ENCODE measurements around the gene ASPA.

DNA sequence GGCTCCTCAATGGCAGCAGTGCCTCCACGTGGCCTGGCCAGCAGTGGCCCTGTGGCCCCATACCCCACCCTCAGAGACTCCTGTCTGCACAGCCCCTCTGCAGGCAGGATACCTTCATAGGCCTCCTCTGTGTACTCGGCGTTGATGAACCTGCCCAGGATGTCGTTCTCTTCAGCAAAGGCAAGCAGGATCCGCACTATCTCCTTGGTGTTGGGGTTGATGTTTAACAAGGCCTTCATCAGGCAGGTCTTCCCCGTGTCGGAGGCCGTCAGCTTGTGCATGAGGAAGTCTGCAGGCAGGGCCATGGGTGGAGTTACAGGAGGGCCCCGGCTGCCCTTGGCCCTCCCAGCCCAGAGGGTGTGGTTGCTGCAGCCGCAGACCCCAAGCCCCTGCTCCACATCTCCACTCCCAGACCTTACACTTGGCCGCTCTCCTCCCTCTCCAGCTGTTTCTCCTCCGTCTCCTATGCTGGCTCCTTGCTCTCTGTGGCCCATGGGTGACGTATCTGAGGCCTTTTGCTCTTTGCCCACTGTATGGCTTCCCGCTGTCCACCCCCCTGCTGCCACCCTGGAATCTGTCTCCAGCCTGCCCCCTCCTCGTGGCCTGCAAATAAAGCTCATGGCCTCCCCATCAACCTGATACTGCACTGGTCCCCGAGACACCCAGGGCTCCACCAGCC is 66.8 kb downstream of the ASPA start:
- TF ChIP-seq RCOR1 (conservative IDR thresholded peaks at IDR 0.05; ENCODE audit: low read depth, low read length) (no peak), POLR2A (IDR thresholded peaks at IDR 0.05; ENCODE audit: low read depth, low read length) (no peak), CEBPB (IDR thresholded peaks at IDR 0.05; ENCODE audit: borderline replicate concordance in 1 of 2, low read depth in 2 of 2, low read length in 2 of 2) (no peak), SIN3A (IDR thresholded peaks at IDR 0.05; ENCODE audit: low read depth, low read length) (no peak), ASH2L (IDR thresholded peaks at IDR 0.05; ENCODE audit: borderline replicate concordance, low read depth) (no peak), GABPA (IDR thresholded peaks at IDR 0.05; ENCODE audit: low read depth) (no peak), EZH2 (IDR thresholded peaks at IDR 0.05; ENCODE audit: borderline replicate concordance, control insufficient read depth, low read depth, low read length) (no peak)
- TF ChIP-seq, protein P1, sequence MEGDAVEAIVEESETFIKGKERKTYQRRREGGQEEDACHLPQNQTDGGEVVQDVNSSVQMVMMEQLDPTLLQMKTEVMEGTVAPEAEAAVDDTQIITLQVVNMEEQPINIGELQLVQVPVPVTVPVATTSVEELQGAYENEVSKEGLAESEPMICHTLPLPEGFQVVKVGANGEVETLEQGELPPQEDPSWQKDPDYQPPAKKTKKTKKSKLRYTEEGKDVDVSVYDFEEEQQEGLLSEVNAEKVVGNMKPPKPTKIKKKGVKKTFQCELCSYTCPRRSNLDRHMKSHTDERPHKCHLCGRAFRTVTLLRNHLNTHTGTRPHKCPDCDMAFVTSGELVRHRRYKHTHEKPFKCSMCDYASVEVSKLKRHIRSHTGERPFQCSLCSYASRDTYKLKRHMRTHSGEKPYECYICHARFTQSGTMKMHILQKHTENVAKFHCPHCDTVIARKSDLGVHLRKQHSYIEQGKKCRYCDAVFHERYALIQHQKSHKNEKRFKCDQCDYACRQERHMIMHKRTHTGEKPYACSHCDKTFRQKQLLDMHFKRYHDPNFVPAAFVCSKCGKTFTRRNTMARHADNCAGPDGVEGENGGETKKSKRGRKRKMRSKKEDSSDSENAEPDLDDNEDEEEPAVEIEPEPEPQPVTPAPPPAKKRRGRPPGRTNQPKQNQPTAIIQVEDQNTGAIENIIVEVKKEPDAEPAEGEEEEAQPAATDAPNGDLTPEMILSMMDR (IDR thresholded peaks at IDR 0.05 in 2 of 3, conservative IDR thresholded peaks at IDR 0.05 in 1 of 3; ENCODE audit: control insufficient read depth in 2 of 3, extremely low read depth in 1 of 3, insufficient read depth in 1 of 3, low read depth in 3 of 3, low read length in 3 of 3), result no peak
- TF ChIP-seq, protein P2, sequence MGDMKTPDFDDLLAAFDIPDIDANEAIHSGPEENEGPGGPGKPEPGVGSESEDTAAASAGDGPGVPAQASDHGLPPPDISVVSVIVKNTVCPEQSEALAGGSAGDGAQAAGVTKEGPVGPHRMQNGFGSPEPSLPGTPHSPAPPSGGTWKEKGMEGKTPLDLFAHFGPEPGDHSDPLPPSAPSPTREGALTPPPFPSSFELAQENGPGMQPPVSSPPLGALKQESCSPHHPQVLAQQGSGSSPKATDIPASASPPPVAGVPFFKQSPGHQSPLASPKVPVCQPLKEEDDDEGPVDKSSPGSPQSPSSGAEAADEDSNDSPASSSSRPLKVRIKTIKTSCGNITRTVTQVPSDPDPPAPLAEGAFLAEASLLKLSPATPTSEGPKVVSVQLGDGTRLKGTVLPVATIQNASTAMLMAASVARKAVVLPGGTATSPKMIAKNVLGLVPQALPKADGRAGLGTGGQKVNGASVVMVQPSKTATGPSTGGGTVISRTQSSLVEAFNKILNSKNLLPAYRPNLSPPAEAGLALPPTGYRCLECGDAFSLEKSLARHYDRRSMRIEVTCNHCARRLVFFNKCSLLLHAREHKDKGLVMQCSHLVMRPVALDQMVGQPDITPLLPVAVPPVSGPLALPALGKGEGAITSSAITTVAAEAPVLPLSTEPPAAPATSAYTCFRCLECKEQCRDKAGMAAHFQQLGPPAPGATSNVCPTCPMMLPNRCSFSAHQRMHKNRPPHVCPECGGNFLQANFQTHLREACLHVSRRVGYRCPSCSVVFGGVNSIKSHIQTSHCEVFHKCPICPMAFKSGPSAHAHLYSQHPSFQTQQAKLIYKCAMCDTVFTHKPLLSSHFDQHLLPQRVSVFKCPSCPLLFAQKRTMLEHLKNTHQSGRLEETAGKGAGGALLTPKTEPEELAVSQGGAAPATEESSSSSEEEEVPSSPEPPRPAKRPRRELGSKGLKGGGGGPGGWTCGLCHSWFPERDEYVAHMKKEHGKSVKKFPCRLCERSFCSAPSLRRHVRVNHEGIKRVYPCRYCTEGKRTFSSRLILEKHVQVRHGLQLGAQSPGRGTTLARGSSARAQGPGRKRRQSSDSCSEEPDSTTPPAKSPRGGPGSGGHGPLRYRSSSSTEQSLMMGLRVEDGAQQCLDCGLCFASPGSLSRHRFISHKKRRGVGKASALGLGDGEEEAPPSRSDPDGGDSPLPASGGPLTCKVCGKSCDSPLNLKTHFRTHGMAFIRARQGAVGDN (IDR thresholded peaks at IDR 0.05), result no peak

All from GM12878 (cell line).